Fibroblast of lung (primary cell): Measurements from ENCODE around the gene C1R. TPM values are rescaled to one million over a fixed set of nuclear protein-coding genes. Genes with fewer than 3 reads are reported as not detected.

ENCODE experiments used
- DNase-seq, 2 donors: peaks; one replicate each; pipeline versions ENCODE4 v3.0.0 to v3.0.0-alpha.2; 2010; ENCODE audit warnings: low read depth in 2 of 2
- H2AFZ ChIP-seq: 2 replicates; pipeline ENCODE4 v1.5.1; 2012; ENCODE audit warnings: low read length, control low read depth, inconsistent platforms
- H3K27ac ChIP-seq: 2 replicates; pipeline ENCODE4 v1.5.1; 2011; ENCODE audit warnings: low read length, control low read depth; ENCODE audit not compliant: insufficient read depth
- H3K27me3 ChIP-seq: 2 replicates; pipeline ENCODE4 v1.5.1; 2011; ENCODE audit warnings: mild to moderate bottlenecking, low read length; ENCODE audit not compliant: control insufficient read depth, insufficient read depth
- H3K36me3 ChIP-seq: 2 replicates; pipeline ENCODE4 v1.5.1; 2011; ENCODE audit warnings: low read length; ENCODE audit not compliant: control insufficient read depth, insufficient read depth
- H3K4me1 ChIP-seq: 2 replicates; pipeline ENCODE4 v1.5.1; 2011; ENCODE audit warnings: low read length; ENCODE audit not compliant: control insufficient read depth, insufficient read depth; ENCODE audit errors: extremely low read depth
- H3K4me2 ChIP-seq: 2 replicates; pipeline ENCODE4 v1.5.1; 2011; ENCODE audit warnings: low read length, control low read depth; ENCODE audit not compliant: insufficient read depth; ENCODE audit errors: extremely low read depth
- H3K4me3 ChIP-seq, 4 experiments: fragments of 200-600 bp in 1 of 4; sonication (generic) in 1 of 4; replicated peaks in 1 of 4; 2 replicates each; pipeline ENCODE4 v1.5.1; 2011 to 2016; ENCODE audit warnings: low read length in 4 of 4, low read depth in 3 of 4, mild to moderate bottlenecking in 3 of 4, control low read depth in 2 of 4, inconsistent platforms in 1 of 4, mixed read lengths in 1 of 4; ENCODE audit not compliant: insufficient read depth in 1 of 4; ENCODE audit errors: control extremely low read depth in 1 of 4
- H3K79me2 ChIP-seq: 2 replicates; pipeline ENCODE4 v1.5.1; 2012; ENCODE audit warnings: mild to moderate bottlenecking, low read length, inconsistent platforms; ENCODE audit not compliant: control insufficient read depth, insufficient read depth
- H3K9ac ChIP-seq: 2 replicates; pipeline ENCODE4 v1.5.1; 2011; ENCODE audit warnings: mild to moderate bottlenecking, low read length, control low read depth; ENCODE audit not compliant: insufficient read depth
- H3K9me3 ChIP-seq: 2 replicates; pipeline ENCODE4 v1.5.1; 2012; ENCODE audit warnings: low read depth, low read length; ENCODE audit not compliant: control insufficient read depth, insufficient read depth
- H4K20me1 ChIP-seq: 2 replicates; pipeline ENCODE4 v1.5.1; 2011; ENCODE audit warnings: low read length; ENCODE audit not compliant: control insufficient read depth, insufficient read depth; ENCODE audit errors: extremely low read depth
- CTCF ChIP-seq, 2 donors: IDR thresholded peaks in 1 of 2; conservative IDR thresholded peaks in 1 of 2; 1 replicate in 1 of 2; 2 replicates in 1 of 2; pipeline ENCODE4 v1.5.1; 2011 to 2012; ENCODE audit warnings: low read length in 2 of 2, control low read depth in 1 of 2, inconsistent platforms in 1 of 2, low read depth in 1 of 2, mild to moderate bottlenecking in 1 of 2
- EZH2 ChIP-seq: IDR thresholded peaks from 2 replicates; pipeline ENCODE4 v1.5.1; 2012; ENCODE audit warnings: low read length, control low read depth, mild to moderate bottlenecking; ENCODE audit errors: missing control alignments
- polyA plus RNA-seq, 2 donors: library from polyadenylated mRNA; depleted of rRNA in 1 of 2; stranded (reverse) in 1 of 2; unstranded in 1 of 2; fragments of >200 nt; gene quantifications; 2 replicates each; pipeline ENCODE4 v1.2.1, GENCODE V29; 2011 to 2012; ENCODE audit warnings: missing spikeins in 1 of 2
- total RNA-seq: library from RNA; depleted of rRNA; stranded (reverse); fragments of >200 nt; gene quantifications from 2 replicates; pipeline ENCODE4 v1.2.1, GENCODE V29; 2014

Gene C1R
- total and polyA plus RNA-seq, 2 donors (not counting 1 experiment from before 2014, with no cell fraction given) = 407 to 617 TPM

- Histone ChIP-seq H3K36me3 (peaks cover 41% of the 10 kb centered on the region), H3K4me2 (no peak overlapping the region), H3K4me3 (no peak overlapping the region), H4K20me1 (no peaks in the 10 kb centered on the region), H3K9ac (no peak overlapping the region), H3K27ac (no peak overlapping the region), H3K27me3 (no peaks in the 10 kb centered on the region), H2AFZ (no peak overlapping the region), H3K9me3 (peaks cover 4% of the 10 kb centered on the region), H3K4me1 (peaks cover 19% of the 10 kb centered on the region), H3K79me2 (no peaks in the 10 kb centered on the region)
- TF ChIP-seq EZH2 = no peak
- no peak for TF ChIP-seq CTCF (conservative IDR thresholded peaks at IDR 0.05 in 1 of 2, IDR thresholded peaks at IDR 0.05 in 1 of 2; ENCODE audit: low read depth in 1 of 2, low read length in 2 of 2)
- no peak for DNase-seq
Observed at GRCh38 chr12:7083125-7083524, 9.1 kb downstream of the C1R start.

GRCh38 chr12:7081037-7081436 is 11.2 kb downstream of the C1R start:
- H3K9ac ChIP-seq = no peak overlapping the region
- no peaks in the 10 kb centered on the region for H4K20me1 ChIP-seq
- peaks cover 4% of the 10 kb centered on the region for H3K9me3 ChIP-seq
- TF ChIP-seq CTCF (conservative IDR thresholded peaks at IDR 0.05 in 1 of 2, IDR thresholded peaks at IDR 0.05 in 1 of 2; ENCODE audit: low read depth in 1 of 2, low read length in 2 of 2) (no peak), EZH2 (no peak)
- no peaks in the 10 kb centered on the region for H3K79me2 ChIP-seq
- H3K4me1 ChIP-seq = peaks cover 24% of the 10 kb centered on the region
- no peak overlapping the region for H3K27ac ChIP-seq
- H3K4me2 ChIP-seq = no peak overlapping the region
- H3K36me3 ChIP-seq = peaks cover 32% of the 10 kb centered on the region
- H2AFZ ChIP-seq = no peak overlapping the region
- no peak overlapping the region for H3K4me3 ChIP-seq
- no peak for DNase-seq
- no peaks in the 10 kb centered on the region for H3K27me3 ChIP-seq

- Histone ChIP-seq H3K9me3 (peaks cover under 1% of the 10 kb centered on the region), H4K20me1 (no peaks in the 10 kb centered on the region), H3K9ac (no peak overlapping the region), H3K27me3 (no peaks in the 10 kb centered on the region), H2AFZ (no peak overlapping the region), H3K4me2 (peak overlapping the region; percentile 58), H3K4me1 (peaks cover 24% of the 10 kb centered on the region), H3K4me3 (peak overlapping the region in 1 of 4 experiments; percentile 14), H3K36me3 (peaks cover 23% of the 10 kb centered on the region), H3K27ac (peak overlapping the region; percentile 82), H3K79me2 (no peaks in the 10 kb centered on the region)
- peak; percentile 56 to 67 for DNase-seq
- no peak for TF ChIP-seq CTCF (conservative IDR thresholded peaks at IDR 0.05 in 1 of 2, IDR thresholded peaks at IDR 0.05 in 1 of 2; ENCODE audit: low read depth in 1 of 2, low read length in 2 of 2)
- no peak for TF ChIP-seq EZH2
Observed at GRCh38 chr12:7079826-7080125, 12.5 kb downstream of the C1R start.
